ENCODE measurements around the gene SHB. TPM values are rescaled to one million over a fixed set of nuclear protein-coding genes. Genes with fewer than 3 reads are reported as not detected.
A peak's percentile ranks its signal among the peaks of the same experiment; 100 is the strongest.
"Not testable (repeated sequence)": the region's sequence is repeated elsewhere in the genome, so short reads cannot be mapped to it uniquely, and the experiment has no call there.

The SHB gene
- total RNA-seq, 1 donor = 2.2 TPM

- DNase-seq (ENCODE audit: low read depth in 2 of 3, low spot score in 2 of 3) = not testable (repeated sequence)
Observed at GRCh38 chr9:37909836-37910235, 159.2 kb downstream of the SHB start.

DNA sequence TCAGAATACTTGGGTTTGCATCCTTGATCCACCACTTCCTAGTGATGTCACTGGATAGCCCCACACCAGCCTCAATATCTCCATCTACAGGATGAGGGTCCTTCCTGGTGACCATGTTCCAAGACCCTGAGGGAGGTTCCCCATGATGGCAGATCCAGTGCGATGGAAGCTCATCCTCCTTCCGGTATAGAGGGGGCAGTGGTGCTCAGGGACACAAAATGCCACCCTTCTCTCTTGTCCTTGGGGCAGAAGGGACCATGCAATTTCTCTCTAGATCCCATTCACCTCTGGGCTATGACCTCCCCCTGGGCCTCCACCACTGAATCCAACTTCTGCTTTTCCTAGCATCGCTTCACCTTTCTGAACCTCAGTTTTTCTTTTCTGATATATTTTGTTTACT, 159.7 kb downstream of the SHB start:
- no peak for DNase-seq (ENCODE audit: low read depth in 2 of 3, low spot score in 2 of 3)

DNA sequence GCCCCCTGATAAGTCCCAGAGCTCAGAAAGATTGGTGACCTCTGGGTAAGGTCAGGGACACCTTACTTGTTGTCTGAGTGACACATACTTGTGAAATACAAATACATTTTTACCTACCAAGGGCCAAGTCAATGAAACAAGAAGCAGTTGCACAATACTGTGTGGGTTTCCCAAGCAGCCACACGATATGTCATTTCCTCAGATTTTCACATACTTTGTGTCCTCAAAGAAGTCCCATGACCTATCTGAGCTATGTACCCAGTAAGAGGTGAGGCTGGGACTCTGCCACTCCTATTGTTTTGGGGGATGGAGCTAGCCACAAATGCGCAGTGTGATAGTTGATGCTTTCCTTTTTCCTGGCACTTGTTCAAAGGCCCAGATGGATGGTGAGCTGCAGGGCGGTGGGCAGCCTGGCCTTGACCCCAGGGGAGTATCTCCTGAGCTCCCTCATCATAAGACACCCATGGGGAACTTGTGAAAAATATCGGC, 160.3 kb downstream of the SHB start:
- peak in 2 of 3 donors; percentile 34 to 50 for DNase-seq (ENCODE audit: low read depth in 2 of 3, low spot score in 2 of 3)

GRCh38 chr9:37908283-37908682, 160.7 kb downstream of the SHB start:
- no peak for DNase-seq (ENCODE audit: low read depth in 2 of 3, low spot score in 2 of 3)

GRCh38 chr9:37906312-37907239, 162.5 kb downstream of the SHB start:
- no peak for DNase-seq (ENCODE audit: low read depth in 2 of 3, low spot score in 2 of 3)

- DNase-seq (ENCODE audit: low read depth in 2 of 3, low spot score in 2 of 3) = no peak
Observed at GRCh38 chr9:37905776-37906175, 163.3 kb downstream of the SHB start.

GRCh38 chr9:37905131-37905505, 163.9 kb downstream of the SHB start:
- DNase-seq (ENCODE audit: low read depth in 2 of 3, low spot score in 2 of 3) = no peak

GRCh38 chr9:37904445-37905130, 164.4 kb downstream of the SHB start:
- DNase-seq (ENCODE audit: low read depth in 2 of 3, low spot score in 2 of 3) = no peak

GRCh38 chr9:37903647-37904444, 165.2 kb downstream of the SHB start, which contains the start of gene SLC25A51:
Gene SLC25A51, minus strand, starts transcription at chr9:37904127. Its CDS starts 15,577 bp downstream, at chr9:37888550.
- DNase-seq (ENCODE audit: low read depth in 2 of 3, low spot score in 2 of 3) = peak; percentile 92 to 96 (median 96)

GRCh38 chr9:37902796-37903646, 166.0 kb downstream of the SHB start:
- DNase-seq (ENCODE audit: low read depth in 2 of 3, low spot score in 2 of 3) = no peak

- no peak for DNase-seq (ENCODE audit: low read depth in 2 of 3, low spot score in 2 of 3)
Observed at GRCh38 chr9:37902131-37902530, 166.9 kb downstream of the SHB start.

GRCh38 chr9:37899041-37899440, 170.0 kb downstream of the SHB start:
- DNase-seq (ENCODE audit: low read depth in 2 of 3, low spot score in 2 of 3) = no peak

DNA sequence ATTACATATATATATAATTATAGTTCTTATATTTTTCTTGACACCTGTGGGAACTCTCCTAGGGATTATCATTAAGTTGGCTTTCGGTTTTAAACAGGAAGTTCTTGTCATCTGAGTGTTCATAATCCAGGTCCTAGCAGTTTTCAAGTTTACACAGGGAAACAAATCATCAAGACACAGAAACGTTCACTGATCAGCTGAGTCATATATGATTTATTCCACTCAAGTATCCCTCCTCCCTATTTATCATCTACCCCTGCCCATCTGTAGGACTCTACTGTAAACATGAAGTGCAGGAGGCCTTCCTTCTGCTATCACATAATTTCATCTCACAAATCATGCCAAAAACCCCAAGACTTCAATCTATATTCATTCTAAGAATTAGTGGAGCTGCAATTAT, 171.4 kb downstream of the SHB start:
- no peak for DNase-seq (ENCODE audit: low read depth in 2 of 3, low spot score in 2 of 3)

DNA sequence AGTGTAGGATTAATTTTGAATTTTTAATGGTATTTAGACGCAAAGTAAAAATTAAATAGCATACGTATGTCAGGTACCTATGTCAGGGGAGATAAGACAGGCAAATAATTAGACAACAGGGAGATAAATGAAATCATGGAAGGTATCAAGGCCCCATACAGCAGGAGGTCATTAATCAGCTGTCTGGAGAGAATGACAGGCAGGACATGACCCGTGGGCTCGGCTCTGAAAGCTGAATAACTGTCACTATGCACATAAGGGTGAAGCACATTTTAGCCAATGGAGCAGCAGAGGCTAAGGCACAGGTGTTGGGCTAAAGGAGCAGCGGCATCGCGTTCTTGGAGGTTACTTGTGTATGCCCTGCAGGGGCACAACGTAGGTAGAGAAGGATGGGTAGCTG, 177.0 kb downstream of the SHB start:
- DNase-seq (ENCODE audit: low read depth in 2 of 3, low spot score in 2 of 3) = no peak

DNA sequence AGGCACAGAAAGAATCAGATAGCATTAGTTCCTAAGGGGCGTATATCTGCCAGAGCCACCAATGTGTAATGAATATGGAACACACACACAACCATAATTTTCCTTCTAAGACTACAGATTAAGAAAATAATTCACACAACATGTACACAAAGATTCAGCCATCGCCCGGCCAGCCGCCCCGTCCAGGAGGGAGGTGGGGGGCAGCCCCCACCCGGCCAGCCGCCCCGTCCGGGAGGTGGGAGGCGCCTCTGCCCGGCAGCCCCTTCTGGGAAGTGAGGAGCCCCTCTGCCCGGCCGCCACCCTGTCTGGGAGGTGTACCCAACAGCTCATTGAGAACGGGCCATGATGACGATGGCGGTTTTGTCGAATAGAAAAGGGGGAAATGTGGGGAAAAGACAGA, 178.0 kb downstream of the SHB start:
- DNase-seq (ENCODE audit: low read depth in 2 of 3, low spot score in 2 of 3) = not testable (repeated sequence)

- DNase-seq (ENCODE audit: low read depth in 2 of 3, low spot score in 2 of 3) = no peak
Observed at GRCh38 chr9:37889536-37889935, 179.5 kb downstream of the SHB start.

GRCh38 chr9:37887977-37888583, 180.9 kb downstream of the SHB start:
- not testable (repeated sequence) for DNase-seq (ENCODE audit: low read depth in 2 of 3, low spot score in 2 of 3)

- DNase-seq (ENCODE audit: low read depth in 2 of 3, low spot score in 2 of 3) = no peak
Observed at GRCh38 chr9:37880916-37881479, 188.0 kb downstream of the SHB start.

- no peak for DNase-seq (ENCODE audit: low read depth in 2 of 3, low spot score in 2 of 3)
Observed at GRCh38 chr9:37876376-37876775, 192.7 kb downstream of the SHB start.

Measured in hematopoietic multipotent progenitor cell (in vitro differentiated cells).